ENCODE data around the gene SPI1.

SPI1 gene

DNA sequence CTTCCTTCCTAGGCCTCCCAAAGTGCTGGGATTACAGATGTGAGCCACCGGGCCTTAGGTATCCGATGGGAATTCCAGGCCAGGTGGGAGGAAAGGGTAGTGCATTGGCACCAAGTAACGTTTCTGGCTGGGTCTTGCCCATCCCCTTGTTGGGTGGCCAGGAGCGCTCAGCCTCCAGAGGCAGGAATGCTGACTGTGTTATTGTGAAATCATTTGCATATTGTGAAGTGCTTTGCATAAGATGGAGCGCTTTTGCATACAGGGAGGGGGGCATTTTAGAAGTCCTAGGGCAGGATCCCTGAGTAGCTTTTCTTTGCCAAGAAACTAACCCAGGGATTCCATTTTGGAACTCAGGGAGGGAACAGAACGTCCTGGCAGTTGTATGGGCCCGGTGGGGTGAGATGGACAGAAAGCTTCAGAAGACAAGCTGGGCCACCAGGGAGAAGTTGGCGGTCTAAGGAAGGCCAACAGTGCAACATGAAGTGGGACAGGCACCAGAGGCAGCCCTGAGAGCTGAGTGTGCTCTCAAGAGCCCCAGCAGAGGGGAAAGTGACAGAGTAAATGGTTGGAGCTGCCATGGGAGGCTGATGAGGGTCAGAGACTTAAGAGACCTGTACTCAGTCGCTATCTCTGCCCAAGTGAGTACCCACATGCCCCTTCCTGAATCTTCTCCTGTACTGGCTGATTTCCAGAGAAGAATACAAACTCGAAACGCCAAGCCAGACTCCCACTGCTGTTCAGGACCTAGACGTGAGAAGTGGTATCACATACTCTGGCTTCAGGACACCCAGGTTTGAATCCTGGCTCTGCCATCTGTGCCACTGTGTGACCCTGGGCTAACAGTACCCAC lies 28.8 kb upstream of the SPI1 start:
- no peak for DNase-seq (ENCODE audit: low spot score)

DNA sequence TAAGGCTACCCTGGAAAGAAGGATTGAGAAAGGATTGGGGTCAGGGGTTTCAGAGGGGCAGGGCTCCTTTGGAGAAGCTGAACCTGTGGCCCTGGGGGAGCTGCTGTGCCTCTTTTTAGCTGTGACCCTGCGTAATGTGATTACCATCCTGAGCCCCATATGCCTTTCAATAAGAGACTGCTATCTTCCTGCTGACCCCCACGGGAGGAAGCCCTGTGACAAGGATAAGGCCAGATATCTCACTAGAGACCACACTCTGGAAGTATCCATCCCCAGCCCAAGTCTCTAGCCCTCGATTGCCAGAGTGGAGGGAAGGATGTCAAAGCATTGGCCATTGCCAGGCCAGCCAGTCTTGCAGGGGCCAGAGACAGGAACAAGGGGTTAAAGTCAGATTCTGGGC lies 25.2 kb upstream of the SPI1 start:
- no peak for DNase-seq (ENCODE audit: low spot score)

DNA sequence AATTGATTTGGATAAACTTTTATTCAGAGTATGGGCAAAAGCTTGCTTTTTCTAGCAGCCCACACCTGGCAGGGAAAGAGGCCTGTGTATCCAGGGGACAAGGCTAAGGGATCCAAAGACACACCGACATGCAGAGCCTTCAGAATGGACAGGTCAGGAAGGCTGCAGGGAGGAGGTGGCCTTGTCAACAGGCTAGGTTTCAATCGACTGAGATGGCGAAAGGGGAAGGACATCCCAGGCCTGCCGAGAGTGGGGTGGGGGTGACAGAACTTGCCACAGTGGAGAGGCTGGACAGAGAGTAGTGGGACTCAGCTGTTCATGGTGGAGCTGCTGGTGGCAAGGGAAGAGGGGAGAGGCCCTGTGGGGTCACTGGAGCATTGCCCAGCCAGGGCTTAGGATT lies 24.8 kb upstream of the SPI1 start:
- no peak for DNase-seq (ENCODE audit: low spot score)

DNA sequence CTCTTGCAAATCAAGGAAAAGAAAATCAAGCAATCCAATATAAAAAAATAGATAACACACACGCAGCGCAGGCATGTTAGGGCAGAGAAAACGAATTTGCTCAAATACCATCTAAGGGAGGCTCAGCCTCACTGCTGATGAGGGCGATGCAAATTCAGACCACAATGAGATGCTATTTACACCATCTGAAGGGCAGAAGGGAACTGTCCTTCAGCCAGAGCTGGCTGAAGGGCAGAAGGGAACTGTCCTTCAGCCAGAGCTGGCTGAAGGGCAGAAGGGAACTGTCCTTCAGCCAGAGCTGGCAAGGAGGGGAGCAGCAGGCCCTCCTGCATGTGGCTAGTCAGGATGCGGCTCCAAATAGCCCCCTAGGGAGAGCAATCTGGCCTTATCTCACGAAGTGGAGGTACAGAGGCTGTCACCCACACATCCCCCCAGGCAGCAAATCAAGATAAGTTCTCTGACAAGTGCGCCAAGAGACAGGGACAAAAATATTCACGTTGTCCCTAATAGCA lies 22.5 kb upstream of the SPI1 start:
- DNase-seq (ENCODE audit: low spot score) = no peak

DNA sequence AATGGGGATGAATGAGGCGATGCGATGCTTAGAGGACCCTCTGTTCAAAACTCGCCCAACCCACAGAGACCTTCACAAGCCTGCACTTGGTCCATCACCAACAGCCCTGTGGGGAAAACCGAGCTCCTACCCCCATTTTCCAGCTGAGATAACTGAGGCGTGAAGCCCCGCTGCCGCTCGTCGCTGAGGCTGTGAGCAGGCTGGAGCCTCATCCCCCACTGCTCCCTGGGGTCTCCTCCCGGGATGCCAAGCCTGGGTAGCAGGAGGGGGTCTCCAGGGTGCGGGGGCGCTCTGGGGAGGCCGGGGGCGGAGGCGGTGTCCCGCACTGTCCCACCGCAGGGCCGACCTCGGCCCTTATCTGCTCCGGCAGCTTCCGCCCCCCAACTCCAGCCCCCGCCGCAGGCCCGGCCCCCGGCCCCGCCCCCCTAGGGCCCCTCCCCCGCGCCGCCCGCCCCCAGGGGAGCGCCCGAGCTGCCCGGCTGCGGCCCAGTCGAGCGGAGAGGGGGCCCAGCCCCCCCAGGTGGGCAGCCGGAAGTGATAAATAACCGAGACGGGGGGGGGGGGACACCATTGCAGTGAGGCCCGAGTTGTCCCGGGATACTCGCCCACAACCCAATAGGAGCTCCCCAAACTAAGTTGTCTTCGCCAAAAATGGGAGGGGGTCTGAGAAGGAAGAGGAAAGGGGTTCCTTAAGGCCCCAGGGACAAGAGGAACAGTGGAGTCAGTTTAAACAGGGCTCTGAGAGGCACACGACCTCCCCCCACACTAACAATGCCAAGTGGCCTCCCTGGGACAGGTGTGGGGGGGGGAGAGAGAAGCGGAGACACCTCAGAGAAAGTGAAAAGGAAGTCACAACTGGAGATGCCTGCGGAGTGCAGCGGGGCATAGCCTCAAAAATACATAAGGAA lies 21.8 kb upstream of the SPI1 start:
- peak; percentile 44 for DNase-seq (ENCODE audit: low spot score)

DNA sequence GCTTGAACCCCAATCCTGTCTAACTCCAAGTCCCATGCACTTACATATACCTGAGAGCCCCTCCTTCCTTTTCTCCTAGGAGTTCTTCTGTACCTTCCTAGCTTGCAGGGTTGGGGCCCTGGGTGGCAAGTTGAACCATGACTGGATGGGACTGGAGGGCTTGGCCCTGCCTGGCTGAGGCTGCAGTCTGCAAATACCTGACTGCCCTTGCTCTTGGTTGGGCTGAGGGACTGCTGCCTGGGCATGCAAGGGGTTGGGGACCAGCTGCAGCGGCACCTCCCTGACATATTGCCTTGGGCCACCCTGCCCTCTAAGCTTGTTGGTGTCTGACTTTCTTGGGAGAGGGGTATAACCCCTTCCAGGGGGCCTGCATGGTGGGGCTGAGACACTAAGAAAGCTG lies 20.2 kb upstream of the SPI1 start:
- DNase-seq (ENCODE audit: low spot score) = no peak

DNA sequence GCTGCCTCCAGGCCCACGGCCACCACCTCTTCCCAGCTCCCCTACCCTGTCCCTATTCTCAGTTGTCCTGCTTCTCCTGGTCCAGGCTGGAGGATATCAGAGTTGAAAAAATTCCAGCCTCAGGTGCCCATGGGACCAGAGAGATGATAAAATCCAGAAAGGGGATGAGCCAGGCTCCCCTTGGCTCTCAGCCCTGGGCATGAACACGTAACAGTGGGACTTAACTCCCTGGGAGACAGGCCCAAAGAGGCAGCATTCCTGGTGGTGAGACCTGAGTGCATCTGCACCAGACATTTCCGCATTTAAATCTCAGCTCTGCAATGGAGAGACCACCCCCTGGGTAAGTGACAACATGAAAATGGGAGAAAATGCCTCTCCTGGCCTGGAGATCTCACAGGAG lies 19.7 kb upstream of the SPI1 start:
- no peak for DNase-seq (ENCODE audit: low spot score)

DNA sequence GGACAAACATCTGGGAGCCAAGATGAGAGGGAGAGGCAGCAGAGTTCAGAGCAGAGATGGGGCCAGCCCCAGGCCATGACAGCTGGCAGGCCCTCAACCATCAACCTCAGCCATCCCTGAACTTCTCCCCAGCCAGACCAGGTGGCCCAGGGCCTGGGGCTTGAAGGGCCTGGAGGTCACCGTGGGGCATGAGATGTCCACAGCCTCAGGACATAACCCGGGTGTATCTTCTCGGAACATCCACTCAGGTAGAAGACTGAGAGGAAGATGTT lies 17.6 kb upstream of the SPI1 start:
- no peak for DNase-seq (ENCODE audit: low spot score)

DNA sequence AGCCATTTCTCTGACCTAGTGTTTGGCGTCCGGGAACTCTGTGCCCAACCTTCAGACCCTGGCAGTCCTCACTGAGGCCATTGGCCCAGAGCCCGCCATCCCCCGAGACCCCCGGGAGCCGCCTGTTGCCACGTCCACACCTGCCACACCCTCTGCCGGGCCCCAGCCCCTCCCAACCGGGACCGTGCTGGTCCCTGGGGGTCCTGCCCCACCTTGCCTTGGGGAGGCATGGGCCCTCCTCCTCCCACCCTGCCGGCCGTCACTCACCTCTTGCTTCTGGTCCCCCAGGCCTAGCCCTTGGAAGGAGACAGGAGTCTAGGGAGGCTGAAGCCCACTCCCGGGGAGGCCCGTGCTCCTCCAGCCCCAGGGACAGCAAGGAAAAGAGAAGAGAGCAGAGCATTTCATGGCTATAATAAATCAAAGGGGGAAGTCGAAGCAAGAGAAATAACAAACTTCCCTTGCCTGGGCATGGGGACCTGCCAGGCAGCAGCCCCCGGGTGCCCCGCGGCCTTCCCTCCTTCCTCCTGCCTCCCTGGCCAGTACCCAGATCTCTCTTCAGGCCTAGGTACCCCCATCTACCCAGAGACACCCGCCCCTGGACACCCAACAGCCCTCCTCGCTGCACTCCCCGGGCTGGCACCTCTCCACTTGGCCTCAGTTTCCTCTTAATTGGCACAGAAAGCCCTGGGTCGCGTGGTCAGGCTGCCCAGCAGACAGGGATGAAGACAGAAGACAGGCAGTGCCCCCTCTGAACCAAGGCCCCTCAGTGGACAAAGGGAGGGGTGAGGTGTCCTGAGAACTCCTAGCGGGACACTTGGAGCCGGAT lies 17.1 kb upstream of the SPI1 start:
- no peak for DNase-seq (ENCODE audit: low spot score)

DNA sequence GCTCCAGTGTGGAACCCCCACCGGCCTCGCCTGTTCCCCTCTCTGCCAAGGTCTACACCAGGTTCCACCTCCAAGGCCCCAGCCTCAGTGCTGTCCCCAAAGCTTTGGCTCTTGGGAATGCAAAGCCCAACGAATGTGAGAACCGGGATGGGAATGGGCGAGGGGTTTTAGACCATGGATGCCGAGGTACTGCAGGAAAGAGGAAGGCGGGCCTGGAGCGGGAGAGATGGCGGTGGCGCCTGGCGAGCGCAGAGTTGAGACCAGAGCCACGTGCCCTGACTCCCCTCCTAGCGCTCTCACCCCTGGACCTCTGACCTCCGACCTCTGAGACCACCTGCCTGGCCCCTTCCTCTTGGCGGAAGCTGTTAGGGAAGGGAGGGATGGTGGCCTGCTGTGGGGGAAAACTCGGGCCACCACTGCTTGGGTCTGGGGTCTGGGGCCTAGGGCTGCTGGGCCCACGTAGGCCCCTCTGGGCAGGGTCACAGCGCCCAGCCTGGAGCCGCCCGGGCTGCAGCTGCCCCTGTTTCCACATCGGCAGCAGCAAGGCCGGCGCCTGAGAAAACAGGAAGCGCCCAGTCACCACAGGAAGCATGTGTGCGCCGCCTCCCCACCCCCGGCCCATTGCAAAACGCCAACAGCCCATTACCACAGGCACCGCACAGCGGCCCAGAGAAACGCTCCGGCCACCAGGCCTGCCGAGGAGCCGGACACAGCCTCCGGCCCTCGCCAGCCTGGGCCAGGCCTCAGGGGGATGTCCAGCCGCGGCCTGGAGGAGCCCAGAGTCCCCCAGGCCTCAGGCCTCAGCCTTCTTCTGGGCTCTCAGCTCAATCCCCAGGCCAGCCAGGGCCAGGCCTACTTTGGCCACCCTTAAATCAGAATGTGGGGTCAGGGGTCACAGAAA lies 16.2 kb upstream of the SPI1 start:
- peak; percentile 77 for DNase-seq (ENCODE audit: low spot score)

DNA sequence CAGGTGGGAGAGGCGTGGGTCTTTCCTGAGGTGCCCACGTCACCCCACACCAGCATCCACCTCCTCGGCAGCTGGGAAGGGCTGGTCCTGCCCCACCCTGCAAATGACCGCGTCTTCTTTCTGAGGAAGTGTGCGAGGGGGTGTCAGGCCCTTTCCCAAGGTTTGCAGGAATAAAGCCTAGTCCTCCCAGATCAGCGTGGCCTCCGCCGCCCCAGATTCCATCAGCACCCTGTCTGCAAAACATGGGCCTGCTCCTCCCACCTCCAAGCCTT lies 15.6 kb upstream of the SPI1 start:
- DNase-seq (ENCODE audit: low spot score) = no peak

DNA sequence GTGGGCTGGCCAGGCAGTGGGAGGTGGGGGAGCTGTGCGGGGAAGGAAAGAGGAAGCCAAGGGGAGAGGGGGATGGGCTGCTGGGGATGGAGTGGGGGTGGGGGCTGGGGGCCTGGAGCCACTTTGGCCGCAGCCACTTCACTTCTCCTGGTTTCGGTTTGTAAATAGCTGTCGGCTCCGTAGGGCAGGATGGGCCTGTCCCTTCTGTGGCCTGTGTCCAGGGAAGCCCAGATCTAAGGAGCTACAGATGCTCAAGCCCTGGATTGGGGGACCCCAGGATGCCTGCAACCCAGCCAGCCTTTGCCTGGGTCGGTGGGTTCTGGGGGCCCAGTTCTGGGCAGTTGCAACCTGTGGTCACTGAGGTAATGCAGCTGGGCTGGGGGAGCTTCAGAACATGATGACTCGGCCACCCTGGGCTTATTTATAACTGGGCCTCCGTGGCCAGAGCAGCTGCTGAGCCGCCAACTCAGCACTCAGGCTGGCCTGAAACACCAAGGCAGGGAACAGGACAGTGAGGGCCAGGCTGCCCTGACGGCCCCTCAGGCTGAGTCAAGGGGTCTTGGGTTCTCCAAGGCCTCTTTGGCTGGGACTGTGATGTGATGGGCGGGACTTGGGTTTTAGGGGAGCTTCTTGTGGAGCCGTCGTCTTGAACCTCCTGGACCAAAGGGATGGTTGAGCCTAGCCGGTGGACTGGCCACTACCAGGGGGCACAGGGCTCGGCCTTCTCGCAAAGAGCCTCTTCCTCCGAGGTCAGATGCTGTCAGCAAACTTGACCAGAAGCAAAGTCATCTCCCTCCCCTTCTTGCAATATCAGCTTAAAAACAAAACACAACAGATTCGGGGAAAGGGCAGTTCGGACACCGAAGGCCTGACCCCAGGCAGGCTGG lies 15.1 kb upstream of the SPI1 start:
- DNase-seq (ENCODE audit: low spot score) = no peak

DNA sequence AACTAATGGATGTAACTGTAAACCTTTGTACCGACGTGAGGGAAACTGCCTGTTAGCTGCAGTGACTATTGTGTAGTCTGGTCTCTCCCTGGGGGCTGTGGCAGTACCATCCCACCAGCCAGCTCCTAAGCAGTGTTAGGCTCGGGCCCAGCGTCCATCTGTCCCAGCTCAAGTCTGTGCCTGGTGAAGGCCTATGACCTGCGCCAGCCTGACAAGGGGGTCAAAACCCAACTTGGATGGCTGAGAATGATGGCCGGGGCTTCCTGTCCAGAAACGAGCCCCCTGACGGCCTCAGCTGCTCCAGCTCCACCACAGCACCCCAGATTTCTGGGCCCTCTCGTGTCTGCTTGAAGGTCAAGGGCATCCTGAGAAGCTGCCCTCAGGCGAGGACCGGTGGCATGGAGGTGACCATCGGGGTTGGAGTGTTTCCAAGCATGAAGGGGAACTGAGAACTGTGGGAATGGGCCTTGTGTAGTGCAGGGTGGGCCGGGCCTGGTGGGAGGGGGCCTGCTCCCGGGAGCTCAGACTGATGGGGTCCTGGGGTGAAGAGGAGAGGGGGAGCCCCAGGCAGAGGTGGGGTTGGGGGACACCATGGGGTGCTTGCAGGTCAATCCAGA lies 14.3 kb upstream of the SPI1 start:
- no peak for DNase-seq (ENCODE audit: low spot score)

DNA sequence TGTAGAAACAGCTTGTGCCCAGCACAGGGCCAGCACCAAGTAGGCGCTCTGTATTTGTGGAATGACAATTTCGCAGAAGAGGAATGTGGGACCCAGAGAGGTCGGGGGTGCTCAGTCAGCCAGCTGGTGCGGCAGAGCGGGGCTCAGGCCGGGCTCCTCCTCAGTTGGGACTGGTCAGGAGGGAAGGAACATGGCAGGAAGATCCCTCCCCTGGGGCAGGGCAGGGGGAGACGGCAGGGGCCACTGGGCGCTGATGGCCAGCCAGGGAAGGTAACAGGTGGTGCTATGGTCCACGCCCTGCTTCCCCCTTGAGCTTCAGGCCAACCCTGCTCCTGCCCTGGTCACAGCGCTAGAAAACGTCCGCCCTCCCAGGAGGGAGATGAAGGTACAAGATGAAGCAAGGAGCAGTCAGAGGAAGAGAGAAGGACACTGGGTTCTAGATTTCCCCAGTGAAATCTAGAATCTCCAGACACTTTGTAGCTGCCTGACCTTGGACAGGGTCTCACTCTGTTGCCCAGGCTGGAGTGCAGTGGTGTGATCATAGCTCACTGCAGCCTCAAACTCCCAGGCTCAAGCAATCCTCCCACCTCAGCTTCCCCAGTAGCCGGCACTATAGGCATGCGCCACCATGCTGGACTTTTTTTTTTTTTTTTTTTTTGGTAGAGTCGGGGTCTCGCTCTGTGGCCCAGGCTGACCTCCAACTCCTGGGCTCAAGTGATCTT lies 13.5 kb upstream of the SPI1 start:
- no peak for DNase-seq (ENCODE audit: low spot score)

DNA sequence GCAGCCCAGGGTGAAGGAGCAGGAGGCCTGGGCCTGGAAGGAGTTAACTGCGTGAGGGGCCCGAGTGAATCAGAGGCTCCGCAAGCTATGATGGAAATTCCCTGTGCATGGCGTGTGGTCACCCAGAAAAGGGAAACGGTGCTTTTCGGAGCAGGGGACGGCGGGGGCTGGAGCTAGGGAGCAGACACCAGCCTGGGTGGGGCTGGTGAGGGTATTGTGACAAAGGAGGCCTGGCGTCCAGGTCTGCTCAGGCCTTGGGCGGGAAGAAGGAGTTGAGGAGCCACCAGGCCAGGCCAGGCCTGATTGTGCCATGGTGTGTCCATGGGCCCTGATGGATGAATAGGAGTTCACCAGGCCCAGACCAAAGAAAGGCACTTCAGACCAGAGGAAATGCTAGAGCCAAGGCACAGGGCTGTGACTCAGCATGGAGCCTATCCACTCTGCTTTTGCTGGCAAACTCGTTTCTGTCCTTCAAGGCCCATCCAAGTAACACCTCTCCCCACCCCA lies 12.8 kb upstream of the SPI1 start:
- no peak for DNase-seq (ENCODE audit: low spot score)

DNA sequence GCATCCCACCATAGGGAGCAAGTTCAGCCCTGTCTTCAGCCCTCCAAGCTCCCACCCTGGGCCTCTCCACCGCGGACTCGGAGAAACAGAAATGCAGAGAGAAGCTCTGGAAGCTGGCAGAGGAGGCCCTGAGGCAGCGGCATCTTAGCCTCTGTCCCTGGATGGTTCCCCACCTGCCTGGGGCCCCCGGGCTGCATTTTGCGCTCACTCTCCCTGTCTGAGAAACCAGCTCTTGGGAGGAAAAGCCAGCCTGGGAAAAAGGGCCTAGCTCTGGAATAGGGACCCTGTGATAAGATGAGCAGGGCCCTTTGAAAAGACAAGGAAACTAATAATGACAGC lies 12.0 kb upstream of the SPI1 start:
- DNase-seq (ENCODE audit: low spot score) = no peak

DNA sequence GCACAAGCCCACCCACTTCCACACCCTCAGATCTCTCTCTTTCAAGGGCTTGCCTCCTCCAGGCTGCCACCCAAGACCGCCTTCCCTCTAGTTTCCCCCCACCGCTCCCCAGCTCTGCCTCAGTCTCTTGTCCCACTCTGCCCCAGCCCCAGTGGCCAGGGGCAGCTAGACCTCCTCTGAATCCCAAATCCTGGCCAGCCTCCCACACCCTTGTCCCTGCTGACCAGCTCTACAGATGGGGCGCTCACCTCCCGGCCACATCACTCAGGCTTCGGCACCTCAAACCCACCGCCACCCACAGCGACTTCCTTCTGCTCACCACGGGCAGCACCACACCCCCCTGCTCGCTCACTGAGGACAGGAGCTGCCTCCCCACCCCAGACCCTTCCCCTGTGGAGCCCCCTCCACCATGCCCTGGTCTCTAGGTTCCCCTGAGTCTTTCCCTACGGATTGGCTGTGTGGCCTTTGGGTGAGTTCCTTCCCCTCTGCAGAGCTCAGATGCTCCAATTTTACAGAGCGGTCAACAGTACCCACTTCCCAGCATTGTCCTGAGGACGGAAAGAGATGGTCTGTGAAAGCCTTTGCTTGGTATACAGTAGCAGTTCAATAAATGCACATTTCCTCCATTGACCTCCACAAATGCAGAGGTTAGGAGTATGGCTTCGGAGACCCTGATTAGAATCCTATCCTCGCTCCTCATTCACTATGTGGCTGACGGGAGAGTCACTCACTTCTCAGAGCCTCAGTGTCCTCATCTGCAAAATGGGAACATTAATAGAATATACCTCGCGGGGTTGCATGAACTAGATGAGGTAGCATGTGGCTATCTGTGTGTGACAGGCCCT lies 11.5 kb upstream of the SPI1 start:
- DNase-seq (ENCODE audit: low spot score) = no peak
